GM19025 (cell line): ENCODE data around the gene DISC1.
"Not testable (repeated sequence)": the region's sequence is repeated elsewhere in the genome, so short reads cannot be mapped to it uniquely, and the experiment has no call there.

Experiments
- ATAC-seq: cut with Tn5 transposase; IDR thresholded peaks from one replicate; pipeline ENCODE4 v1.9.1; 2021; ENCODE audit warnings: mild to moderate bottlenecking, low read depth, moderate library complexity; ENCODE audit not compliant: unreplicated experiment

DISC1 gene

GRCh38 chr1:231634323-231635013 lies 7.9 kb downstream of the DISC1 start:
- ATAC-seq, result no peak

GRCh38 chr1:231636157-231636556 lies 9.6 kb downstream of the DISC1 start:
- ATAC-seq, result no peak

GRCh38 chr1:231636922-231637321 lies 10.3 kb downstream of the DISC1 start:
- not testable (repeated sequence) for ATAC-seq

GRCh38 chr1:231638647-231639046 lies 12.1 kb downstream of the DISC1 start:
- ATAC-seq, result no peak

- no peak for ATAC-seq
These were observed 13.2 kb downstream of the DISC1 start for GRCh38 chr1:231639819-231640218.

GRCh38 chr1:231641444-231641843 lies 14.9 kb downstream of the DISC1 start:
- not testable (repeated sequence) for ATAC-seq

- ATAC-seq, result not testable (repeated sequence)
These were observed 15.5 kb downstream of the DISC1 start for GRCh38 chr1:231642061-231642460.

- ATAC-seq, result no peak
These were observed 16.0 kb downstream of the DISC1 start for GRCh38 chr1:231642618-231643017.

- ATAC-seq, result no peak
These were observed 16.7 kb downstream of the DISC1 start for GRCh38 chr1:231643071-231643934.

GRCh38 chr1:231643935-231644237 lies 17.3 kb downstream of the DISC1 start:
- no peak for ATAC-seq

GRCh38 chr1:231645634-231646033 lies 19.0 kb downstream of the DISC1 start:
- not testable (repeated sequence) for ATAC-seq

- ATAC-seq, result not testable (repeated sequence)
These were observed 19.6 kb downstream of the DISC1 start for GRCh38 chr1:231646165-231646564.

- not testable (repeated sequence) for ATAC-seq
These were observed 25.2 kb downstream of the DISC1 start for GRCh38 chr1:231651621-231652260.

- ATAC-seq, result no peak
These were observed 27.0 kb downstream of the DISC1 start for GRCh38 chr1:231653632-231654031.

GRCh38 chr1:231656741-231657140 lies 30.2 kb downstream of the DISC1 start:
- no peak for ATAC-seq

GRCh38 chr1:231658223-231658622 lies 31.6 kb downstream of the DISC1 start:
- not testable (repeated sequence) for ATAC-seq

GRCh38 chr1:231660198-231660597 lies 33.6 kb downstream of the DISC1 start:
- no peak for ATAC-seq

- no peak for ATAC-seq
These were observed 36.7 kb downstream of the DISC1 start for GRCh38 chr1:231663211-231663792.

GRCh38 chr1:231665101-231665500 lies 38.5 kb downstream of the DISC1 start:
- no peak for ATAC-seq

- ATAC-seq, result no peak
These were observed 39.1 kb downstream of the DISC1 start for GRCh38 chr1:231665726-231666125.
